C4-2B (cell line): ENCODE data around the gene DIS3L2.
"Not testable (repeated sequence)": the region's sequence is repeated elsewhere in the genome, so short reads cannot be mapped to it uniquely, and the experiment has no call there.

ENCODE experiments used
- H3K27ac ChIP-seq: fragments of 450-650 bp; 2 replicates; pipeline ENCODE4 v1.5.1; 2017
- ZFX ChIP-seq: fragments of 450-650 bp; IDR thresholded peaks from 2 replicates; pipeline ENCODE4 v1.6.1; 2017
- TF ChIP-seq, protein P1 (sequence below): fragments of 450-650 bp; conservative IDR thresholded peaks from 2 replicates; pipeline ENCODE4 v1.5.1; 2017; ENCODE audit warnings: mild to moderate bottlenecking

The DIS3L2 gene

GRCh38 chr2:232310121-232310520 is 348.6 kb downstream of the DIS3L2 start:
- TF ChIP-seq ZFX: no peak
- TF ChIP-seq, protein P1, sequence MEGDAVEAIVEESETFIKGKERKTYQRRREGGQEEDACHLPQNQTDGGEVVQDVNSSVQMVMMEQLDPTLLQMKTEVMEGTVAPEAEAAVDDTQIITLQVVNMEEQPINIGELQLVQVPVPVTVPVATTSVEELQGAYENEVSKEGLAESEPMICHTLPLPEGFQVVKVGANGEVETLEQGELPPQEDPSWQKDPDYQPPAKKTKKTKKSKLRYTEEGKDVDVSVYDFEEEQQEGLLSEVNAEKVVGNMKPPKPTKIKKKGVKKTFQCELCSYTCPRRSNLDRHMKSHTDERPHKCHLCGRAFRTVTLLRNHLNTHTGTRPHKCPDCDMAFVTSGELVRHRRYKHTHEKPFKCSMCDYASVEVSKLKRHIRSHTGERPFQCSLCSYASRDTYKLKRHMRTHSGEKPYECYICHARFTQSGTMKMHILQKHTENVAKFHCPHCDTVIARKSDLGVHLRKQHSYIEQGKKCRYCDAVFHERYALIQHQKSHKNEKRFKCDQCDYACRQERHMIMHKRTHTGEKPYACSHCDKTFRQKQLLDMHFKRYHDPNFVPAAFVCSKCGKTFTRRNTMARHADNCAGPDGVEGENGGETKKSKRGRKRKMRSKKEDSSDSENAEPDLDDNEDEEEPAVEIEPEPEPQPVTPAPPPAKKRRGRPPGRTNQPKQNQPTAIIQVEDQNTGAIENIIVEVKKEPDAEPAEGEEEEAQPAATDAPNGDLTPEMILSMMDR: no peak
- H3K27ac ChIP-seq: peak overlapping the region; percentile 0; the same call in 1 of the 2 replicates

DNA sequence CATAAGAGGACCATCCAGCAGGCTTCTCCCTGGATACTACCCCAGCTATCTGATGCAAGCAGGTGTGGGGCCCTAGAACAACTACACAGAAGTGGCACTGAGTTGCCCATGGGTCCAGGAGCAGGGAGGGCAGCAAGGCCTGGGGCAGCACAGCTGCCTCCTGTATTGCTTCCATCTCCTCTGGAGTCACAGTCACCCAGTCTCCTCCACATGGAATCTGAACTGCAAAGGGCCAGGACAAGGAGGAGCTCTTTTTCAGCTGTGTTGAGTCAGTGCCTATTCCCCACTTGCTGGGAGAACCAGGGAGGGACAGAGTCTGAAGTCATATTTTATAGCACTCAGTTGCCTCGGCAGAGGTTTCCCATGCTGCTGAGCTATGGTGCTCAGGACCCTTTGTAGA is 349.2 kb downstream of the DIS3L2 start:
- TF ChIP-seq ZFX: no peak
- TF ChIP-seq, protein P1: no peak
- peak overlapping the region; percentile 20 for H3K27ac ChIP-seq

DNA sequence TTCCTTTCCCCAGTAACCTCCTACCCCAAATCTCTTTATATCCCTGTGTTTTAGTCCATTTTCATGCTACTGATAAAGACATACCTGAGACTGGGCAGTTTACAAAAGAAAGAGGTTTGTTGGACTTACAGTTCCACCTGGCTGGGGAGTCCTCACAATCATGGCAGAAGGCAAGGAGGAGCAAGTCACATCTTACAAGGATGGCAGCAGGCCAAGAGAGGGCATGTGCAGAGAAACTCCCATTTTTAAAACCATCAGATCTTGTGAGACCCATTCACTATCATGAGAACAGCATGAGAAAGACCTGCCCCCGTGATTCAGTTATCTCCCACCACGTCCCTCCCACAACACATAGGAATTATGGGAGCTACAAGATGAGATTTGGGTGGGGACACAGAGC is 352.1 kb downstream of the DIS3L2 start:
- not testable (repeated sequence) for H3K27ac ChIP-seq

DNA sequence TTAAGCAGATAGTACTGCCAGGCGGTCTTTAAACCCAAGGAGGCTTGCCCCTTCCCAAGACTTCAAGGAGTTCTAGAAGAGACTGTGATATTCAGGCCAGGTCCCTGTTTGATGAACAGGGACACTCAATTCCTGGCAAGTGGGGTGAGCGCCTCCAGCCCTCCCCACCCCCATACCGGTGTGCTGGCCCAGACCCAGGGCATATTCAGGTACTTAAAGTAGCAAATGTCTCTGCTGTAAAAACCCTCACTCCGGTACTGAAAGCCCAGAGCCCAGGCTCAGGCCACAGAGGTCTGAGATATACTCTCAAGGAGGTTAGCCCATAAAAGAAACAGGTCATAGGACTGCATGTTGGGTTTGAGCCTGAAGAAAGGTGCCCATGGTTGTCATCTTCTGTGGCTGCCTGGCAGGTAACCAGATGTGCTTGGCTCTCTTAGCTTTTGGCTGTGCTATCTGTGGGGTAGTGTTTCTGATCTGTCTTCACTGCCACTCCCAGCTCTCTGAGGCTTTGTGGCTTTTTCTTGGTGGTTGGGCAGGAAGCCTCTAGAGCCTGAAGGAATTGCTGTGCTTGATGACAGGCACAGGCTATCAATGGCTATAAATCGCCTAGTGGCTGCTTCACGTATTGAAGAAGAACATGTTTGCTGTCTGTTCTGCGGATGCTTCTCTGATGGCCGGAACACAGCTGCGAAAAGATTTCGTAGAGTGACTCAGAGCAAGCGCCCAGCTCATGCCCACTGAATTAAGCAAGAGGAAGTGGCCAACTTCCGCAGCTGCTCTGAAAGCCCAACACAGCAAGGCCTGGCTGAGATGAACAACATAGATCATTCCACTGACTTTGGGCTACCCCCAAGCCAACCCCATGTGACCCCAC is 353.8 kb downstream of the DIS3L2 start:
- no peak for TF ChIP-seq ZFX
- TF ChIP-seq, protein P1: no peak
- no peak overlapping the region for H3K27ac ChIP-seq

DNA sequence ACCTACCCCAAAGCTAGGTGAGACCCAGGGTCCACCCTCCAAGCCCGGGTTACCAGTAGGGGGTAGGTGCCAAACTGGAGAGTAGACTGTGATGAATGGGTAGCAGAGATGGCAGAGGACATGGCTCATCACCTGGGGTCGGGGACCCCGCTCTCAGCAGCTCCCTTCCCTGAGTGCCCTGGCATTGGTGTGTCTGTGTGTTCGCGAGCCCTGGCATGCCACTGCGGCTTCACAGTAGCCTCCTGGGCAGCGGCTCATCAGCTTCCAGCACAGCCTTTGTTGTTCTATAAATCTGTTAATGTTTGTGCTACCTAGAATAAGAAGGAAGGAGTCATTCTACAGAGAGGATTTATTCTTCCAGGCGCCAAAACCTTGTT is 354.4 kb downstream of the DIS3L2 start:
- no peak for TF ChIP-seq ZFX
- TF ChIP-seq, protein P1: no peak
- H3K27ac ChIP-seq: no peak overlapping the region

GRCh38 chr2:232316461-232317330 is 355.2 kb downstream of the DIS3L2 start:
- TF ChIP-seq ZFX: no peak
- TF ChIP-seq, protein P1: no peak
- no peak overlapping the region for H3K27ac ChIP-seq

DNA sequence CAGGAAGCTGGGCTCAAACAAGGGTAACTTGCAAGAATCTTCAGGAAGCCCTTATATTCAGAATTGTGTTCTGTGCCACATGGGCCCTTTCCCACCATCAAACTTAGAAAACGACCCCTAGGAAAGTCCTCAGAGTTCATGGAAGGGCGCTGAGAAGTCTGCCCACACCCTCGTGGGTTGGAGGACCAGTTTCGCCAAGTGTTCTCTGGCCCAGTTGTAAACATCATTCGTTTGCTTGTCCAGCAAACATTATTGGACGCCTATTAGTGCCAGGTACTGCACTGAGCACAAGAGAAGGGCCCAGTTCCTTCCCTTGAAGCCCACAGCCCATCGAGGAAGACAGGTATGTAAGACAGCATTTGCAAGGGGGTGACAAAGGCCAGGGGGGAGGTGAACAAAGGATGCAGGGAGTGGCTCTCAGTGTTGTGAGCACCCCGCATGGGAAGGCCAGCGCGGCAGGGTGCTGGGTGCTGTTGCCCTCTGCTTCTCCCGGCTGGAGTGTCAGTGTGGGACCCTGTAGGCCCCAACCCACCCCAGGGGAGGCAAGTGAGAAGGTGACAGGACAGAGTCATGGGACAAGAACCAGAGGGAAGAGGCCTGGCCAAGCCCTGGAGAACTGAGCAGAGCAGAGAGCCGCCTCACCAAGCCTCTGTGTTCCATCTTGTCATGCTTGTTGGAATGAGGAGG is 356.8 kb downstream of the DIS3L2 start:
- H3K27ac ChIP-seq: peak overlapping the region; percentile 96
- TF ChIP-seq, protein P1: no peak
- no peak for TF ChIP-seq ZFX
